IPS-15b (cell line): Measurements from ENCODE around the gene PADI1.

Experiments
- H3K27me3 ChIP-seq: one replicate; pipeline ENCODE4 v1.6.1; 2013; ENCODE audit warnings: low read length; ENCODE audit not compliant: control insufficient read depth, insufficient read depth
- H3K36me3 ChIP-seq: one replicate; pipeline ENCODE4 v1.6.1; 2013; ENCODE audit warnings: low read length; ENCODE audit not compliant: control insufficient read depth, insufficient read depth
- H3K4me1 ChIP-seq: one replicate; pipeline ENCODE4 v1.6.1; 2013; ENCODE audit warnings: mild to moderate bottlenecking, low read length; ENCODE audit not compliant: control insufficient read depth, insufficient read depth
- H3K4me3 ChIP-seq: one replicate; pipeline ENCODE4 v1.5.1; 2013; ENCODE audit warnings: low read depth, low read length
- H3K9ac ChIP-seq: one replicate; pipeline ENCODE4 v1.6.1; 2013; ENCODE audit warnings: low read depth, mild to moderate bottlenecking, low read length
- H3K9me3 ChIP-seq: one replicate; pipeline ENCODE4 v1.6.1; 2013; ENCODE audit warnings: mild to moderate bottlenecking, low read length; ENCODE audit not compliant: control insufficient read depth, insufficient read depth

Gene PADI1

GRCh38 chr1:17228619-17229018 is 23.7 kb downstream of the PADI1 start:
- H3K9me3 ChIP-seq = no peaks in the 10 kb centered on the region
- H3K9ac ChIP-seq = no peak overlapping the region
- H3K4me1 ChIP-seq = no peaks in the 10 kb centered on the region
- no peak overlapping the region for H3K4me3 ChIP-seq
- H3K36me3 ChIP-seq = no peaks in the 10 kb centered on the region
- H3K27me3 ChIP-seq = no peaks in the 10 kb centered on the region

DNA sequence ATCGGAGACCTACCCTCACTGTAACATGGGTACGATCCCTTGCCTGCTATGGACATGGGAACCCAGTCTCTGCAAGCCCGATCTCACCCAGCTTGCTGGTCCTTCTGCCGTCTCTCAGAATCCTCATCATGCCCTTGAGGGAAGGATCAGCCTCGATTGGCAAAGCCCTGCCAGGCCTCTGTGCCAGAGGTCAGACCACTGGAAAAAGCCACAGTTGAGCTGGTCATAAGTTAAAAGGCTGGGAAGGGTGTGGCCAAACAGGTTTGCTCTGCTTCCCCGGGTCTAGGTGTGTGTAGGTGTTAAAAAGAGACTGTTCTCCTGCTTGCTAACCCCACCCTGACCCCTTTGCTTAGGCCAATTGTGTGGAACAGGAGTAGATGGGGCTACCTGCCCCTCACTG is 24.5 kb downstream of the PADI1 start:
- Histone ChIP-seq H3K9me3 (no peaks in the 10 kb centered on the region), H3K4me3 (no peak overlapping the region), H3K4me1 (no peaks in the 10 kb centered on the region), H3K36me3 (no peaks in the 10 kb centered on the region), H3K27me3 (no peaks in the 10 kb centered on the region), H3K9ac (no peak overlapping the region)

- H3K4me3 ChIP-seq = no peak overlapping the region
- H3K27me3 ChIP-seq = no peaks in the 10 kb centered on the region
- no peaks in the 10 kb centered on the region for H3K4me1 ChIP-seq
- no peaks in the 10 kb centered on the region for H3K9me3 ChIP-seq
- no peak overlapping the region for H3K9ac ChIP-seq
- H3K36me3 ChIP-seq = no peaks in the 10 kb centered on the region
Measured at GRCh38 chr1:17230106-17230505, 25.2 kb downstream of the PADI1 start.

DNA sequence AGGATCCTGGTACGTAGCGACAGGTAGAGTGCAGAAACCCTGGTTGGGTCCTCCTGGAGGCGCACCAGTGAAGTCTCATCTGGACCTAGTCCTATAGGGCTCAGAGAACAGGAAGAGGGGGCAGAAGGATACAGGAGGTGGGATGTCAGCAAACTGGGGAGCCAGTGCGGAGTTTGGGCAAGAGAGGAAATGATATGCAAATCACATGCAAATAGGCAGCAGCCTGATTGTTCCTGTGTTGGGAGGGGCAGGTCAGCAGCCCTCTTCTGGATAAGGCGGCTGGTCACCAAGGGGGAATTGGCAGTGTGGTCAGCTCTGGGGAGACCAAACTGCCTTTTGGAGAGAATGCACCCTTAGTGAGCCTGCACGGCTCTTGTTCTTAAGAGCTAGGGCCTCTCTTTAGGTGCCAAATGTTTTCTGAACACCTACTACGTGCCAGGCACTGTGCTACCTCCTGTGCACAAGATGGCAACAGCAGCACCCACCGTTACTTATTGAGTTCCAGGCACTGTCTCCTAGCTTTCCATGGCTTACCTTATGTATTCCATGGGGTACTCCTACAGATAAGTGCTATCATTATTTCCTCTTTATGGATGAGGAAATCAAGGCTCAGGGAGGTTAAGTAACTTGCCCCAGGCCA is 25.9 kb downstream of the PADI1 start:
- H3K27me3 ChIP-seq = no peaks in the 10 kb centered on the region
- H3K4me1 ChIP-seq = no peaks in the 10 kb centered on the region
- H3K4me3 ChIP-seq = no peak overlapping the region
- no peaks in the 10 kb centered on the region for H3K36me3 ChIP-seq
- no peaks in the 10 kb centered on the region for H3K9me3 ChIP-seq
- H3K9ac ChIP-seq = no peak overlapping the region

DNA sequence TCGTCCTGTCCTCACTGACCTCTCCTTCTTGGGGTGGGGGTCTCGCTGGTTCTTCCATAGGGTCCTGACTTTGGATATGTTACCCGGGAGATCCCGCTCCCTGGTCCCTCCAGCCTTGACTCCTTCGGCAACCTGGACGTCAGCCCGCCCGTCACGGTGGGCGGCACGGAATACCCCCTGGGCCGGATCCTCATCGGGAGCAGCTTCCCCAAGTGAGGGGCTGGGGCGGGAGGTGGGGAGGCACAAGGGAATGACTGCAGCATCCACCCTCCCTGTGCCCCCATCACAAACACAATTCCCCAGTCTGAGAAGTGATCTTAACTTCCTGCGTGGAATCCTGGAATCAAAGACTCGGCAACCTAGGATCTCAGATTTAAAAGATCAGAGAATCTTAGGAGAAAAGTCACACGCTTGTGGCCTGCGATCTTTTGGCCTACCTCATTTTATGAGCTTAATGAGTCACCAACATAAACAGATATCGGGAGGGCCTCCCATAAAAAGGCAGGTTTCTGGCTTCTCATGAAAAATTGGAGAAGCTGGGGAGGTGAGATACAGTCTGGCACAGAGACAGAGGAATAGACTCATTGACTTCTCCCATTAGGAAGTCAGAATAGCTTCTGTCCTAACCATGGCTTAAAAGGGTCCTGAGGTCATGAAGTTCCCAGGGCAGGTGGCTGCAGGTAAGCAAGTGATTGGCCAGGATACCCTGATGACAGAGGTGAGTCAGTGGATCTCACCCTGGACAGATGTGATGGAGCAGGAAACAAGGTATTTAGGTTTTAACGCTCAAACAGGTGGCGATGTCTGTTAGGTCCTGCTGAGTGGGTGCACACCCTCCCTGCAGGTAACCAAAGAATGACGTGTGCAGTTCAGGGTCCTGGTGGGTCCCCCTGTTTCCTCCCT is 28.1 kb downstream of the PADI1 start:
- H3K27me3 ChIP-seq = no peaks in the 10 kb centered on the region
- no peaks in the 10 kb centered on the region for H3K4me1 ChIP-seq

GRCh38 chr1:17233675-17234320 is 28.9 kb downstream of the PADI1 start:
- Histone ChIP-seq H3K9me3 (no peaks in the 10 kb centered on the region), H3K27me3 (no peaks in the 10 kb centered on the region), H3K9ac (peak overlapping the region; percentile 24), H3K4me3 (no peak overlapping the region), H3K4me1 (no peaks in the 10 kb centered on the region), H3K36me3 (no peaks in the 10 kb centered on the region)

More for the DNA sequence above, 28.1 kb downstream of the PADI1 start:
- Histone ChIP-seq H3K36me3 (no peaks in the 10 kb centered on the region), H3K4me3 (no peak overlapping the region), H3K9ac (no peak overlapping the region), H3K9me3 (no peaks in the 10 kb centered on the region)

GRCh38 chr1:17234405-17234804 is 29.5 kb downstream of the PADI1 start:
- Histone ChIP-seq H3K36me3 (no peaks in the 10 kb centered on the region), H3K9me3 (no peaks in the 10 kb centered on the region), H3K9ac (peak overlapping the region; percentile 24), H3K4me3 (no peak overlapping the region), H3K27me3 (no peaks in the 10 kb centered on the region), H3K4me1 (no peaks in the 10 kb centered on the region)

DNA sequence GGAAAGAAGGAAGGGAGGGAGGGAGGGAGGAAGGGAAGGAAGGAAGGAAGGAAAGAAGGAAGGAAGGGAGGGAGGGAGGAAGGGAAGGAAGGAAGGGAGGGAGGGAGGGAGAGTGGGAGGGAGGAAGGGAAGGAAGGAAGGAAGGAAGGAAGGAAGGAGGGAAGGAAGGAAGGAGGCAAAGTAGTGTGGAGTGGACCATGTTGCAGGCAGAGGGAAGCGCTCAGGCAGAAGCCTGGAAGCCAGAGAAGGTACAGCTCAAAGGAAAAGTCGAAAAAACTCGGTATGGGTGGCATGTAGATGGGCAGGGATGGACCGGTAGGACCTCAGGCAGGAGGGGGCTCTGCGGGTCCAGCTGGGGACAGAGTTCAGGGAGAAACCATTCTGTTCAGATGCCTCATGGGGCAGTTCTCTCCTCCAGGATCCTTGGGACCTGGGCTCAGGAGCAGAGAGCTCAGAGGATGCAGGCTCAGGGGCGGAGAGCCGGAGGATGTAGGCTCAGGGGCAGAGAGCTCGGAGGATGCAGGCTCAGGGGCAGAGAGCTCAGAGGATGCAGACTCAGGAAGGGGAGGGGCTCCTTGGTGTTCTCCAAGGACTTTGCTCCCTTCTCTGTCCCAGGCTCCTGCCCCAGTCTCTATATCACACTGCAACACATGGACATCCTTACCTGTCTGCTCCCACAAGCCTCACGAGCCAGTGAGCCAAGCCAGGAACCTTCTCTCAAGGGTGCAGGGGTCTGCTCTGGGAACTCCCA is 30.4 kb downstream of the PADI1 start:
- Histone ChIP-seq H3K36me3 (no peaks in the 10 kb centered on the region), H3K27me3 (no peaks in the 10 kb centered on the region), H3K4me1 (no peaks in the 10 kb centered on the region), H3K9me3 (no peaks in the 10 kb centered on the region), H3K9ac (no peak overlapping the region), H3K4me3 (no peak overlapping the region)

DNA sequence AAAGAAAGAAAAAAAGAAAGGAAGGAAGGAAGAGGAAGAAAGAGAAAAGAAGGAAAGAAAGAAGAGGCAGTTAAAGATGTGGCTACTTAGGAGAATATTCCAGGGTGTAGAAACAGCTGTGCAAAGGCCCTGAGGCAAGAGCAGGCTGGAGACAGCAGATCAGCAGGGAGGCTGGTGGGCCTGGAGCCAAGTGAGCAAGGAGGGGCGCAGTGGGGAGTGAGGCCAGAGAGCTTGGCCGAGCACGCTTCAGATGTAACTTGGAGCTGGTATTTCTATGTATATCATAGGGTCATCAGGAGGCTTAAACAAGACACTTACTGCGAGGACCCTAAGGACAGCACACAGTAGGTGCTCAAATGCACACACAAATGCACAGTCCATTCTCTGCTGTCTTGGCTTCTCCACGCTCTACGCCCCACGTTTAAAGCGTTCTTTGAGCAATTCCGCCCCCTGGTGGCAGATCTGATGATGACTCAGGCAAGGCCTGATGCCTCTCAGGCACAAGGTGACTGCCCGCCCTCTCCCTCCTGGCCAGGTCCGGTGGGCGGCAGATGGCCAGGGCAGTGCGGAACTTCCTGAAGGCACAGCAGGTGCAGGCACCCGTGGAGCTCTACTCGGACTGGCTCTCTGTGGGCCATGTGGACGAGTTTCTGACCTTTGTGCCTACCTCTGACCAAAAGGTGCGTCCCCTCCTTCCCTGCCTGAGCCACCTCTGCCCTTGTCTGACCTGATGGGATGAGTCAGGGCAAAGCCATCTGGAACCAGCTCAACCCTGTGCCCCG is 32.0 kb downstream of the PADI1 start:
- no peaks in the 10 kb centered on the region for H3K9me3 ChIP-seq
- H3K4me1 ChIP-seq = no peaks in the 10 kb centered on the region
- H3K36me3 ChIP-seq = no peaks in the 10 kb centered on the region
- no peak overlapping the region for H3K4me3 ChIP-seq
- no peak overlapping the region for H3K9ac ChIP-seq
- no peaks in the 10 kb centered on the region for H3K27me3 ChIP-seq

DNA sequence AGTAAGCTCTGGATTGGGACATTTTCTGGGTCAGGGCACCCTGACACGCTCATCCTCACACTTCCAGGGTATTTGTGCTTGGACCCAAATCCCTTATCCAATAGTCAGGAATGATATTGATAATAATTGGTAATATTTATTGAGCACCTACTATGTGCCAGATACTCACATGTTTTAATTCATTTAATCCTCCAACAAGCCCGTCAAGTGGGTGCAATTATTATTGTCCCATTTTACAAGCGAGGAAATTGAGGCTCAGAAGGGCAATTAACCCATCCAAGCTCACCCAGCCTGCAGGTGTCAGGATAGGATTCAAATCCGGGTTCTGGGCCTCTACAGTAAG is 32.6 kb downstream of the PADI1 start:
- Histone ChIP-seq H3K36me3 (no peaks in the 10 kb centered on the region), H3K9ac (no peak overlapping the region), H3K27me3 (no peaks in the 10 kb centered on the region)

DNA sequence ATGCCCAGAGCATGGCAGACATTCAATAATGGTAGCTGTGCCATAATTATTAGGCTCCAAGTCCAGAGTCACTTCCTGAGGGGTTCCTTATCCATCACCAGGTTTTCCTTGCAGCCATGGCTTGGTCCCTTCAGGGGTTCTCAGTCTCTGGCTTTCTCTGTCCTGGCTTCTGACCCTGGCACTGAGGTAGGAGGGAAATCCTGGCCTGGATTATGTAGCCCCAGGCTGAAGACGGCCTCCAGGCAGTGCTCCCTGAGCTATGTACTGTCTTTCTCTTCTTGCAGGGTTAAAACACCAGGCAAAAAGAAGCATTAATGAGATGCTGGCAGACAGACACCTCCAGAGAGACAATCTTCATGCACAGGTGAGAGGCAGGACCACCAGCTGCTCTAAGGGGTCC is 34.5 kb downstream of the PADI1 start:
- H3K4me1 ChIP-seq = no peaks in the 10 kb centered on the region
- no peak overlapping the region for H3K9ac ChIP-seq
- no peak overlapping the region for H3K4me3 ChIP-seq
- H3K9me3 ChIP-seq = no peaks in the 10 kb centered on the region
- H3K36me3 ChIP-seq = no peaks in the 10 kb centered on the region
- H3K27me3 ChIP-seq = no peaks in the 10 kb centered on the region

More for the DNA sequence above, 32.6 kb downstream of the PADI1 start:
- no peaks in the 10 kb centered on the region for H3K4me1 ChIP-seq
- H3K9me3 ChIP-seq = no peaks in the 10 kb centered on the region
- H3K4me3 ChIP-seq = no peak overlapping the region
